Effector CD4-positive, alpha-beta T cell (primary cell): ENCODE data around the gene FIGLA.

ENCODE experiments used
- DNase-seq: peaks from one replicate; pipeline ENCODE4 v3.0.0-alpha.2; 2020

Gene FIGLA

GRCh38 chr2:70771446-70771845 is 19.0 kb downstream of the FIGLA start:
- DNase-seq = no peak

- no peak for DNase-seq
Measured at GRCh38 chr2:70769450-70769849, 21.0 kb downstream of the FIGLA start.

GRCh38 chr2:70768590-70769085 is 21.8 kb downstream of the FIGLA start:
- DNase-seq = no peak

- peak; percentile 6 for DNase-seq
Measured at GRCh38 chr2:70767699-70768589, 22.5 kb downstream of the FIGLA start, which contains the start of gene ADD2. Gene ADD2 (minus strand): TSS chr2:70768200. CDS start chr2:70706408, 61,792 bp downstream.

GRCh38 chr2:70767079-70767698 is 23.3 kb downstream of the FIGLA start:
- DNase-seq = no peak

- no peak for DNase-seq
Measured at GRCh38 chr2:70766357-70767078, 23.9 kb downstream of the FIGLA start.

GRCh38 chr2:70765507-70765906 is 24.9 kb downstream of the FIGLA start:
- no peak for DNase-seq

GRCh38 chr2:70759446-70759845 is 31.0 kb downstream of the FIGLA start:
- no peak for DNase-seq

GRCh38 chr2:70757966-70758365 is 32.5 kb downstream of the FIGLA start:
- no peak for DNase-seq

GRCh38 chr2:70757360-70757759 is 33.1 kb downstream of the FIGLA start:
- DNase-seq = no peak

- DNase-seq = no peak
Measured at GRCh38 chr2:70756128-70756527, 34.3 kb downstream of the FIGLA start.

- DNase-seq = no peak
Measured at GRCh38 chr2:70753902-70754301, 36.5 kb downstream of the FIGLA start.

- DNase-seq = no peak
Measured at GRCh38 chr2:70753031-70753430, 37.4 kb downstream of the FIGLA start.

- DNase-seq = no peak
Measured at GRCh38 chr2:70752396-70752795, 38.0 kb downstream of the FIGLA start.

GRCh38 chr2:70751881-70752280 is 38.6 kb downstream of the FIGLA start:
- no peak for DNase-seq

- no peak for DNase-seq
Measured at GRCh38 chr2:70750320-70750719, 40.1 kb downstream of the FIGLA start.

- no peak for DNase-seq
Measured at GRCh38 chr2:70748002-70748784, 42.2 kb downstream of the FIGLA start.

GRCh38 chr2:70747284-70747683 is 43.2 kb downstream of the FIGLA start:
- DNase-seq = no peak

- DNase-seq = no peak
Measured at GRCh38 chr2:70746094-70746974, 44.1 kb downstream of the FIGLA start.

GRCh38 chr2:70745276-70745825 is 45.1 kb downstream of the FIGLA start:
- DNase-seq = no peak

GRCh38 chr2:70744397-70744796 is 46.0 kb downstream of the FIGLA start:
- DNase-seq = no peak
